H1 (cell line): ENCODE data around the gene SMTNL1. TPM values are rescaled to one million over a fixed set of nuclear protein-coding genes. Genes with fewer than 3 reads are reported as not detected.

Experiments
- CTCF ChIA-PET: fragments of 300-600 bp; sonication (Branson Sonifier 250); formaldehyde crosslinking; loops from one replicate; lab custom pipeline; 2021; ENCODE audit not compliant: partially characterized antibody; lab: Charles Lee
- POLR2A ChIA-PET: fragments of 300-600 bp; sonication (Branson Sonifier 250); formaldehyde crosslinking; loops from one replicate; lab custom pipeline; 2021; ENCODE audit warnings: inconsistent platforms; ENCODE audit not compliant: partially characterized antibody; lab: Charles Lee
- DNase-seq, 2 experiments: peaks; one replicate each; pipeline versions ENCODE4 v3.0.0 to v3.0.0-alpha.2; 2010 to 2022; ENCODE audit warnings: low spot score in 2 of 2, low read depth in 1 of 2, mixed read lengths in 1 of 2
- FAIRE-seq: peaks from 2 replicates; lab custom pipeline; 2011; peaks lifted over from hg19 to GRCh38; lab: Jason Lieb, UNC
- H2AFZ ChIP-seq: 2 replicates; pipeline ENCODE4 v1.8.1; 2012; ENCODE audit warnings: low read length, inconsistent platforms
- H2AK5ac ChIP-seq: 2 replicates; pipeline ENCODE4 v1.6.1; 2013; ENCODE audit warnings: low read depth, low read length
- H2BK120ac ChIP-seq: replicated peaks from 2 replicates; pipeline ENCODE3; 2013; ENCODE audit warnings: low read depth, low read length, inconsistent platforms
- H2BK12ac ChIP-seq: 2 replicates; pipeline ENCODE4 v1.6.1; 2013; ENCODE audit warnings: low read depth, low read length
- H2BK15ac ChIP-seq: 2 replicates; pipeline ENCODE4 v1.6.1; 2013; ENCODE audit warnings: low read length
- H2BK20ac ChIP-seq: 2 replicates; pipeline ENCODE4 v1.6.1; 2013; ENCODE audit warnings: low read length
- H2BK5ac ChIP-seq: 2 replicates; pipeline ENCODE4 v1.6.1; 2013; ENCODE audit warnings: low read depth, low read length
- H3K14ac ChIP-seq: 2 replicates; pipeline ENCODE4 v1.6.1; 2013; ENCODE audit warnings: inconsistent platforms; ENCODE audit not compliant: insufficient read length
- H3K18ac ChIP-seq: 2 replicates; pipeline ENCODE4 v1.6.1; 2013; ENCODE audit warnings: low read length; ENCODE audit errors: extremely low read depth
- H3K23ac ChIP-seq: 2 replicates; pipeline ENCODE4 v1.6.1; 2013; ENCODE audit warnings: inconsistent platforms; ENCODE audit not compliant: insufficient read length
- H3K23me2 ChIP-seq: 2 replicates; pipeline ENCODE4 v1.6.1; 2013; ENCODE audit warnings: low read depth, low read length
- H3K27ac ChIP-seq: 2 replicates; pipeline ENCODE4 v1.6.1; 2011; ENCODE audit warnings: low read depth, low read length, inconsistent platforms
- H3K27me3 ChIP-seq, 4 experiments: replicated peaks in 1 of 4; 1 replicate in 1 of 4; 2 replicates in 3 of 4; pipeline versions ENCODE4 v1.6.1 to v1.8.1; 2011 to 2013; ENCODE audit warnings: low read length in 3 of 4, mild to moderate bottlenecking in 3 of 4, inconsistent platforms in 2 of 4, mixed read lengths in 2 of 4, moderate library complexity in 1 of 4; ENCODE audit not compliant: control insufficient read depth in 3 of 4, insufficient read depth in 3 of 4; ENCODE audit errors: extremely low read depth in 1 of 4
- H3K36me3 ChIP-seq, 4 experiments: 2 replicates each; pipeline versions ENCODE4 v1.6.1 to v1.8.1; 2011 to 2013; ENCODE audit warnings: mild to moderate bottlenecking in 4 of 4, low read length in 3 of 4, moderate library complexity in 2 of 4, control low read depth in 1 of 4, inconsistent platforms in 1 of 4; ENCODE audit not compliant: insufficient read depth in 4 of 4, control insufficient read depth in 2 of 4
- H3K4ac ChIP-seq: replicated peaks from 2 replicates; pipeline ENCODE3; 2013; ENCODE audit warnings: low read length, low read depth, mixed read lengths, inconsistent platforms; ENCODE audit not compliant: insufficient read length
- H3K4me1 ChIP-seq, 4 experiments: replicated peaks in 1 of 4; 1 replicate in 1 of 4; 2 replicates in 3 of 4; pipeline versions ENCODE4 v1.6.1 to v1.8.1; 2011 to 2013; ENCODE audit warnings: low read length in 3 of 4, inconsistent platforms in 2 of 4, mixed read lengths in 1 of 4; ENCODE audit not compliant: insufficient read depth in 4 of 4, control insufficient read depth in 3 of 4
- H3K4me2 ChIP-seq, 2 experiments: 2 replicates each; pipeline versions ENCODE4 v1.6.1 to v1.8.1; 2011 to 2013; ENCODE audit warnings: low read depth in 2 of 2, low read length in 2 of 2, control low read depth in 1 of 2, inconsistent platforms in 1 of 2, mild to moderate bottlenecking in 1 of 2; ENCODE audit not compliant: insufficient read depth in 1 of 2
- H3K4me3 ChIP-seq, 4 experiments: fragments of 200-600, 300-600 bp in 1 of 4; sonication (generic), shearing (Covaris generic), sonication (Bioruptor Twin) in 1 of 4; 2 replicates each; pipeline versions ENCODE4 v1.5.1 to v1.8.1; 2011 to 2016; ENCODE audit warnings: low read length in 4 of 4, low read depth in 3 of 4, control low read depth in 2 of 4, inconsistent platforms in 2 of 4, mild to moderate bottlenecking in 2 of 4, mixed read lengths in 1 of 4, moderate library complexity in 1 of 4; ENCODE audit not compliant: insufficient read depth in 2 of 4; ENCODE audit errors: extremely low read depth in 1 of 4
- H3K56ac ChIP-seq: replicated peaks from 2 replicates; pipeline ENCODE3; 2013; ENCODE audit warnings: low read depth, mild to moderate bottlenecking, mixed read lengths, low read length, inconsistent platforms; ENCODE audit not compliant: insufficient read length
- H3K79me1 ChIP-seq: 2 replicates; pipeline ENCODE4 v1.6.1; 2013; ENCODE audit warnings: low read depth, low read length, control low read depth
- H3K79me2 ChIP-seq, 2 experiments: 2 replicates each; pipeline versions ENCODE4 v1.6.1 to v1.8.1; 2012 to 2013; ENCODE audit warnings: low read length in 2 of 2, mild to moderate bottlenecking in 2 of 2, inconsistent platforms in 1 of 2; ENCODE audit not compliant: insufficient read depth in 2 of 2, control insufficient read depth in 1 of 2
- H3K9ac ChIP-seq, 4 experiments: replicated peaks in 1 of 4; 1 replicate in 1 of 4; 2 replicates in 3 of 4; pipeline versions ENCODE4 v1.6.1 to v1.8.1; 2011 to 2013; ENCODE audit warnings: low read depth in 3 of 4, low read length in 3 of 4, control low read depth in 2 of 4, mild to moderate bottlenecking in 2 of 4, moderate library complexity in 2 of 4, inconsistent platforms in 1 of 4; ENCODE audit errors: extremely low read depth in 1 of 4
- H3K9me3 ChIP-seq, 2 experiments: 2 replicates each; pipeline versions ENCODE4 v1.6.1 to v1.8.1; 2012 to 2013; ENCODE audit warnings: mild to moderate bottlenecking in 2 of 2, moderate library complexity in 2 of 2, control low read depth in 1 of 2, inconsistent platforms in 1 of 2, low read depth in 1 of 2, low read length in 1 of 2, mixed read lengths in 1 of 2; ENCODE audit not compliant: insufficient read depth in 2 of 2
- H4K20me1 ChIP-seq, 2 experiments: replicated peaks in 1 of 2; 2 replicates each; pipeline versions ENCODE3 to v1.8.1; 2011 to 2013; ENCODE audit warnings: inconsistent platforms in 2 of 2, low read length in 2 of 2, mild to moderate bottlenecking in 1 of 2; ENCODE audit not compliant: insufficient read depth in 2 of 2, control insufficient read depth in 1 of 2
- H4K5ac ChIP-seq: 2 replicates; pipeline ENCODE4 v1.6.1; 2013; ENCODE audit warnings: low read length, low read depth, mixed read lengths, inconsistent platforms; ENCODE audit not compliant: insufficient read length
- H4K8ac ChIP-seq: 2 replicates; pipeline ENCODE4 v1.8.0; 2013; ENCODE audit warnings: mild to moderate bottlenecking, moderate library complexity, low read length, inconsistent platforms; ENCODE audit not compliant: insufficient read depth; ENCODE audit errors: extremely low read depth
- H4K91ac ChIP-seq: replicated peaks from 2 replicates; pipeline ENCODE3; 2013; ENCODE audit warnings: low read length, mixed read lengths, inconsistent platforms; ENCODE audit not compliant: insufficient read length
- ASH2L ChIP-seq: fragments of 200-600, 300-600 bp; sonication (generic); IDR thresholded peaks from one replicate; pipeline ENCODE4 v1.7.1; 2017; ENCODE audit warnings: low read length
- EZH2 ChIP-seq: fragments of 200-600 bp; sonication (generic); IDR thresholded peaks from 2 replicates; pipeline ENCODE4 v1.7.1; 2012; ENCODE audit warnings: low read depth, mild to moderate bottlenecking, moderate library complexity, low read length, inconsistent platforms; ENCODE audit not compliant: severe bottlenecking
- HDAC2 ChIP-seq, 2 experiments: fragments of 300-600 bp in 1 of 2; sonication (generic) in 1 of 2; IDR thresholded peaks; 2 replicates each; pipeline ENCODE4 v1.6.1; 2011 to 2012; ENCODE audit warnings: low read depth in 2 of 2, low read length in 2 of 2, mild to moderate bottlenecking in 2 of 2, moderate library complexity in 2 of 2, borderline replicate concordance in 1 of 2, inconsistent platforms in 1 of 2
- JUN ChIP-seq: IDR thresholded peaks from 2 replicates; pipeline ENCODE4 v1.6.1; 2011; ENCODE audit warnings: low read depth, mild to moderate bottlenecking, improper control_type of control experiment, low read length
- JUND ChIP-seq: IDR thresholded peaks from 2 replicates; pipeline ENCODE4 v1.6.1; 2011; ENCODE audit warnings: mild to moderate bottlenecking, improper control_type of control experiment, low read length
- RNF2 ChIP-seq: fragments of 200-900, 300-1000 bp; sonication (generic); IDR thresholded peaks from 2 replicates; pipeline ENCODE4 v1.7.1; 2016; ENCODE audit warnings: borderline replicate concordance, low read depth, mild to moderate bottlenecking, antibody characterized with exemption, low read length; ENCODE audit not compliant: poor library complexity, severe bottlenecking; ENCODE audit errors: missing control alignments
- SIRT6 ChIP-seq: IDR thresholded peaks from one replicate; pipeline ENCODE4 v1.7.1; 2012; ENCODE audit warnings: low read length, inconsistent platforms
- SUZ12 ChIP-seq: fragments of 200-600 bp; sonication (generic); IDR thresholded peaks from 2 replicates; pipeline ENCODE4 v1.6.1; 2012; ENCODE audit warnings: mild to moderate bottlenecking, inconsistent platforms, low read length, moderate library complexity, mixed read lengths
- TEAD4 ChIP-seq: IDR thresholded peaks from 2 replicates; pipeline ENCODE4 v1.6.1; 2012; ENCODE audit warnings: low read depth, low read length, inconsistent platforms, mixed read lengths
- YY1 ChIP-seq: IDR thresholded peaks from 2 replicates; pipeline ENCODE4 v1.6.1; 2011; ENCODE audit warnings: low read depth, mild to moderate bottlenecking, low read length
- WGBS, 2 experiments: shearing (Covaris generic) in 1 of 2; methylation state at CpG; one replicate each; pipeline versions ENCODE4 v1.1.6 to v1.1.7; 2013 to 2015; ENCODE audit warnings: low lambda C conversion rate in 2 of 2, mixed read lengths in 2 of 2, inconsistent platforms in 1 of 2, low coverage in 1 of 2, missing lambda C conversion rate in 1 of 2; ENCODE audit not compliant: insufficient replicate concordance in 2 of 2, insufficient coverage in 1 of 2, insufficient read length in 1 of 2; ENCODE audit errors: extremely low coverage in 1 of 2, missing lambda C conversion rate in 1 of 2; 5-methylcytosine and 5-hydroxymethylcytosine counted together
- polyA plus RNA-seq, 7 experiments: library from polyadenylated mRNA; depleted of rRNA in 3 of 7; stranded (reverse) in 5 of 7; unstranded in 2 of 7; fragments of >200 nt in 5 of 7; fragments of 200-250 nt in 2 of 7; gene quantifications; 1 replicate in 5 of 7; 2 replicates in 1 of 7; 4 replicates in 1 of 7; pipeline versions ENCODE4 v1.2.1 to v1.2.3, GENCODE V29; 2011 to 2013; ENCODE audit warnings: missing spikeins in 2 of 7, mixed read lengths in 2 of 7
- total RNA-seq: library from RNA; stranded (reverse); fragmentation: NEBNext Ultra II Directional; extraction: Animal tissue kit (Norgen Biotek cat#: 25700); gene quantifications from 2 replicates; pipeline ENCODE4 v1.2.1, GENCODE V29; 2021

Gene SMTNL1
- total and polyA plus RNA-seq, 2 of the 8 experiments (the other 6 are each of a cell fraction or from before 2014, with no cell fraction given), result 0.18 TPM; not detected in 1

GRCh38 chr11:57500515-57500914 is 36.9 kb upstream of the SMTNL1 start:
- FAIRE-seq (no peak), DNase-seq (no peak)
- Histone ChIP-seq H4K20me1 (peaks cover 0 to 2% of the 10 kb centered on the region in 2 experiments), H3K9me3 (no peaks in the 10 kb centered on the region), H2BK120ac (no peak overlapping the region), H2BK12ac (peak overlapping the region; percentile 99; the same call in 1 of the 2 replicates), H2AK5ac (peak overlapping the region; percentile 98), H4K5ac (no peak overlapping the region), H2BK20ac (no peak overlapping the region), H3K4me3 (no peak overlapping the region), H3K79me2 (peaks cover 0 to 2% of the 10 kb centered on the region in 2 experiments; a peak in 1 of 4 replicates), H4K91ac (no peak overlapping the region), H3K23me2 (peaks cover 2% of the 10 kb centered on the region; the same call in 1 of the 2 replicates), H3K4me2 (peak overlapping the region; percentile 74 to 87; a peak in 3 of 4 replicates), H2BK15ac (peak overlapping the region; percentile 92), H4K8ac (no peak overlapping the region; the same call in 1 of the 2 replicates), H3K79me1 (peaks cover 2% of the 10 kb centered on the region; the same call in 1 of the 2 replicates), H3K18ac (no peak overlapping the region; the same call in 1 of the 2 replicates), H3K23ac (no peak overlapping the region), H3K36me3 (peaks cover 0 to 3% (median 0%) of the 10 kb centered on the region in 4 experiments; a peak in 2 of 8 replicates), H3K4me1 (peaks cover 7 to 18% (median 14%) of the 10 kb centered on the region in 4 experiments), H3K4ac (no peak overlapping the region), H3K27ac (no peak overlapping the region), H2AFZ (no peak overlapping the region), H3K27me3 (no peaks in the 10 kb centered on the region), H3K56ac (no peak overlapping the region), H3K14ac (no peak overlapping the region), H2BK5ac (peak overlapping the region; percentile 93; the same call in 1 of the 2 replicates), H3K9ac (peak overlapping the region in 1 of 4 experiments; percentile 21; a peak in 1 of 7 replicates)
- POLR2A ChIA-PET, result interaction anchor here (0.7 to 4.3 kb wide), 22 partner anchors 8 to 178 kb away, joined by 3 to 66 read pairs (median 5); partner anchors contain the start of genes SLC43A1 and TIMM10
- 85% methylated on average over 8 of the region's 8 CpGs; no CpG with 5 or more reads in 1 of the 2 experiments for WGBS, 2 experiments
- CTCF ChIA-PET, result interaction anchor here (1.4 to 33.7 kb wide), 6 partner anchors 8 to 58 kb away, joined by 3 to 1146 read pairs (median 14); partner anchors contain the start of genes SLC43A1, SMTNL1 and TIMM10
- TF ChIP-seq JUND, result no peak
- TF ChIP-seq ASH2L, result no peak
- no peak for TF ChIP-seq SIRT6
- no peak for TF ChIP-seq RNF2
- no peak for TF ChIP-seq TEAD4
- TF ChIP-seq EZH2, result no peak
- no peak for TF ChIP-seq JUN
- no peak for TF ChIP-seq HDAC2 (IDR thresholded peaks at IDR 0.05; ENCODE audit: borderline replicate concordance in 1 of 2, low read depth in 2 of 2, low read length in 2 of 2)
- TF ChIP-seq YY1, result no peak
- TF ChIP-seq SUZ12, result no peak
